ENCODE results near the gene FCSK.

- TF ChIP-seq POLR2A (IDR thresholded peaks at IDR 0.05) (no peak), CTCF (IDR thresholded peaks at IDR 0.05) (no peak)
Measured at GRCh38 chr16:70482624-70483023, 28.2 kb downstream of the FCSK start.

Measured in uterus (tissue), 2 donors.